Measurements from ENCODE around the gene SGMS2. TPM values are rescaled to one million over a fixed set of nuclear protein-coding genes. Genes with fewer than 3 reads are reported as not detected.

Gene SGMS2
- polyA plus RNA-seq, 1 experiment = 22.6 TPM

- no peak for DNase-seq (ENCODE audit: low read depth)
- H3K4me3 ChIP-seq (ENCODE audit: low read depth, low read length) = no peak overlapping the region
- POLR2A ChIA-PET = no interaction called here
- H3K36me3 ChIP-seq (ENCODE audit: control insufficient read depth, insufficient read depth, low read length) = no peaks in the 10 kb centered on the region
- TF ChIP-seq, protein P1, sequence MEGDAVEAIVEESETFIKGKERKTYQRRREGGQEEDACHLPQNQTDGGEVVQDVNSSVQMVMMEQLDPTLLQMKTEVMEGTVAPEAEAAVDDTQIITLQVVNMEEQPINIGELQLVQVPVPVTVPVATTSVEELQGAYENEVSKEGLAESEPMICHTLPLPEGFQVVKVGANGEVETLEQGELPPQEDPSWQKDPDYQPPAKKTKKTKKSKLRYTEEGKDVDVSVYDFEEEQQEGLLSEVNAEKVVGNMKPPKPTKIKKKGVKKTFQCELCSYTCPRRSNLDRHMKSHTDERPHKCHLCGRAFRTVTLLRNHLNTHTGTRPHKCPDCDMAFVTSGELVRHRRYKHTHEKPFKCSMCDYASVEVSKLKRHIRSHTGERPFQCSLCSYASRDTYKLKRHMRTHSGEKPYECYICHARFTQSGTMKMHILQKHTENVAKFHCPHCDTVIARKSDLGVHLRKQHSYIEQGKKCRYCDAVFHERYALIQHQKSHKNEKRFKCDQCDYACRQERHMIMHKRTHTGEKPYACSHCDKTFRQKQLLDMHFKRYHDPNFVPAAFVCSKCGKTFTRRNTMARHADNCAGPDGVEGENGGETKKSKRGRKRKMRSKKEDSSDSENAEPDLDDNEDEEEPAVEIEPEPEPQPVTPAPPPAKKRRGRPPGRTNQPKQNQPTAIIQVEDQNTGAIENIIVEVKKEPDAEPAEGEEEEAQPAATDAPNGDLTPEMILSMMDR (IDR thresholded peaks at IDR 0.05; ENCODE audit: insufficient read depth, low read depth, low read length) = no peak
- CTCF ChIA-PET = interaction anchor here (1.1 kb wide), 1 partner anchor 48 kb away, joined by 3 read pairs; no protein-coding TSS in a partner anchor
- H3K27me3 ChIP-seq (ENCODE audit: control insufficient read depth, insufficient read depth, low read length) = no peaks in the 10 kb centered on the region
Observed at GRCh38 chr4:107835406-107835805, 10.7 kb downstream of the SGMS2 start.

GRCh38 chr4:107837317-107837716 lies 12.6 kb downstream of the SGMS2 start:
- Histone ChIP-seq H3K36me3 (ENCODE audit: control insufficient read depth, insufficient read depth, low read length) (no peaks in the 10 kb centered on the region), H3K4me3 (ENCODE audit: low read depth, low read length) (no peak overlapping the region), H3K27me3 (ENCODE audit: control insufficient read depth, insufficient read depth, low read length) (no peaks in the 10 kb centered on the region)
- POLR2A ChIA-PET = no interaction called here
- TF ChIP-seq, protein P1 (IDR thresholded peaks at IDR 0.05; ENCODE audit: insufficient read depth, low read depth, low read length) = no peak
- CTCF ChIA-PET = no interaction called here
- DNase-seq (ENCODE audit: low read depth) = no peak

- Histone ChIP-seq H3K27me3 (ENCODE audit: control insufficient read depth, insufficient read depth, low read length) (no peaks in the 10 kb centered on the region), H3K36me3 (ENCODE audit: control insufficient read depth, insufficient read depth, low read length) (no peaks in the 10 kb centered on the region), H3K4me3 (ENCODE audit: low read depth, low read length) (no peak overlapping the region)
- ChIA-PET CTCF (no interaction called here), POLR2A (no interaction called here)
- no peak for DNase-seq (ENCODE audit: low read depth)
- TF ChIP-seq, protein P1 (IDR thresholded peaks at IDR 0.05; ENCODE audit: insufficient read depth, low read depth, low read length) = no peak
Observed at GRCh38 chr4:107837776-107838618, 13.3 kb downstream of the SGMS2 start.

GRCh38 chr4:107838861-107839565 lies 14.3 kb downstream of the SGMS2 start:
- Histone ChIP-seq H3K27me3 (ENCODE audit: control insufficient read depth, insufficient read depth, low read length) (no peaks in the 10 kb centered on the region), H3K36me3 (ENCODE audit: control insufficient read depth, insufficient read depth, low read length) (no peaks in the 10 kb centered on the region), H3K4me3 (ENCODE audit: low read depth, low read length) (no peak overlapping the region)
- no peak for DNase-seq (ENCODE audit: low read depth)
- TF ChIP-seq, protein P1 (IDR thresholded peaks at IDR 0.05; ENCODE audit: insufficient read depth, low read depth, low read length) = no peak
- POLR2A ChIA-PET = no interaction called here
- CTCF ChIA-PET = no interaction called here

GRCh38 chr4:107843391-107843790 lies 18.7 kb downstream of the SGMS2 start:
- H3K36me3 ChIP-seq (ENCODE audit: control insufficient read depth, insufficient read depth, low read length) = no peaks in the 10 kb centered on the region
- no peak for DNase-seq (ENCODE audit: low read depth)
- ChIA-PET CTCF (no interaction called here), POLR2A (no interaction called here)
- H3K4me3 ChIP-seq (ENCODE audit: low read depth, low read length) = no peak overlapping the region
- TF ChIP-seq, protein P1 (IDR thresholded peaks at IDR 0.05; ENCODE audit: insufficient read depth, low read depth, low read length) = no peak
- no peaks in the 10 kb centered on the region for H3K27me3 ChIP-seq (ENCODE audit: control insufficient read depth, insufficient read depth, low read length)
